ENCODE results near the gene CAPRIN1.

CAPRIN1 gene

GRCh38 chr11:34146411-34146810 is 94.9 kb downstream of the CAPRIN1 start:
- no peak for FAIRE-seq

- no peak for FAIRE-seq
Measured at GRCh38 chr11:34146866-34147265, 95.3 kb downstream of the CAPRIN1 start.

DNA sequence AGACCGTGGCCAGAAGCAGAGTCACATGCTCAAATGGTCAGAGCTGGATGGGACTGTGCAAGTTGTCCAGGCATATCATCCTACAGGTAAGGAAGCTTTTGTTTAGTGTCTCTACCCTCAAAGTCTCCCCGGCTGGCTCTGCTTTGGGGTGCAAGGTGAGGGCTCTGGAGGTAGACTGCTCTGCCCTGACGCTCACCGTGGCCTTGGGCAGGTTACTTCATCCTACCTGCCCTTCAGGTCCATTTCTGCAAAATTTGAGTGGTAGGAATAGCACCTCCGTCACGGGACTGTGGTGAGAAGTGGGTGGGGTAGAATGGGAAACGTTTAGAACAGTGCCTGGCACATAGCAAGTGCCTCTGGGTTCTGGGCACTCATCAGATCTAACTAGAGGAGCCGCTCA is 96.0 kb downstream of the CAPRIN1 start:
- FAIRE-seq: no peak

GRCh38 chr11:34148504-34149165 is 97.1 kb downstream of the CAPRIN1 start:
- no peak for FAIRE-seq

- no peak for FAIRE-seq
Measured at GRCh38 chr11:34149274-34149673, 97.7 kb downstream of the CAPRIN1 start.

GRCh38 chr11:34149786-34150185 is 98.3 kb downstream of the CAPRIN1 start:
- FAIRE-seq: no peak

DNA sequence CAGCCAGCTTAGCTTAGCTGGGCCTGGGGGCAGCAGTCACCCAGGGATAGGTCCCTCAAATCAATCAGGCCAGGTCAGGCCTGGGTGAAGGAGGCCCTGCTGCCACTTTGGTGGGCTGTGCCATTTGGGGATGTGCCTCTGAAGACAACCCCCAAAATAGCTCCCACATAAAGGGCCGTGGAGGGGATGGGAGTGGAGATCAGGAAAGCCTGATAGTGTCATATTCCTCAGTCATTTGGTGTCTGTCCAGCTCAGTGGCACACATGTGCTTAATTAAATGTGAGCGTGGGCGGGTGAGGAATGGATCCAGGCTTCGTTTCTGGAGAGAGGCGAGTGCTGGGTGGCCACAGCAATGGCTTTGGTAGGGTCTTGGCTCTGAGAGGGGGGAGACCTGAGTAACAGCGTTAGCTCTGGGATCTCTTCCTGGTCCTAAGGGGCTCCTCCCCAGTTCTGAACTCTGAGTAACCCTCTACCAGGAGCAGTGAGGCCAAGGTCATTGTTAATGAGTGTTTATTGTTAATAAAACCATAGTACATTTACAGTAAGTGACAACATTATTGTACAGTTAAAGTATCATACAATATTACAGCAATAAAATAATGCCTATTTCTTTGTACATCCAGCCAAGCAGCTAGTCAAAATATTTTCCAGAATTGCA is 99.1 kb downstream of the CAPRIN1 start:
- FAIRE-seq: no peak

All from G401.6 (cell line).